ENCODE results near the gene CBLL1. TPM values are rescaled to one million over a fixed set of nuclear protein-coding genes. Genes with fewer than 3 reads are reported as not detected.
A peak's percentile ranks its signal among the peaks of the same experiment; 100 is the strongest.

Gene CBLL1
- total RNA-seq, 1 donor from 2014 or later = 18.3 TPM

GRCh38 chr7:107742678-107743566 lies 1.0 kb upstream of the CBLL1 start:
- Histone ChIP-seq H3K36me3 (ENCODE audit: control insufficient read depth in 3 of 3, insufficient read depth in 3 of 3, low read length in 3 of 3) (no peaks in the 10 kb centered on the region), H3K4me3 (ENCODE audit: low read length in 3 of 3) (peak overlapping the region; percentile 95 to 97 (median 97)), H3K27ac (ENCODE audit: low read depth, low read length) (peak overlapping the region; percentile 98), H3K9ac (ENCODE audit: low read depth in 1 of 3, low read length in 3 of 3) (peak overlapping the region; percentile 95 to 99 (median 98)), H3K9me3 (ENCODE audit: control insufficient read depth in 3 of 3, low read length in 3 of 3) (no peaks in the 10 kb centered on the region), H3K4me1 (ENCODE audit: control insufficient read depth in 3 of 3, insufficient read depth in 3 of 3, low read length in 3 of 3) (peaks cover 24 to 27% (median 26%) of the 10 kb centered on the region in 3 donors), H3K27me3 (ENCODE audit: control insufficient read depth in 3 of 3, insufficient read depth in 3 of 3, low read length in 3 of 3) (no peaks in the 10 kb centered on the region)

- no peaks in the 10 kb centered on the region for H3K27me3 ChIP-seq (ENCODE audit: control insufficient read depth in 3 of 3, insufficient read depth in 3 of 3, low read length in 3 of 3)
- H3K27ac ChIP-seq (ENCODE audit: low read depth, low read length) = peak overlapping the region; percentile 98
- no peaks in the 10 kb centered on the region for H3K9me3 ChIP-seq (ENCODE audit: control insufficient read depth in 3 of 3, low read length in 3 of 3)
- peak overlapping the region; percentile 95 to 97 (median 97) for H3K4me3 ChIP-seq (ENCODE audit: low read length in 3 of 3)
- H3K9ac ChIP-seq (ENCODE audit: low read depth in 1 of 3, low read length in 3 of 3) = peak overlapping the region; percentile 95 to 99 (median 98)
- H3K4me1 ChIP-seq (ENCODE audit: control insufficient read depth in 3 of 3, insufficient read depth in 3 of 3, low read length in 3 of 3) = peaks cover 24 to 27% (median 26%) of the 10 kb centered on the region in 3 donors
- peaks cover 0 to 2% (median 0%) of the 10 kb centered on the region in 3 donors for H3K36me3 ChIP-seq (ENCODE audit: control insufficient read depth in 3 of 3, insufficient read depth in 3 of 3, low read length in 3 of 3)
Measured at GRCh38 chr7:107744345-107744750, 406 bp downstream of the CBLL1 start.

GRCh38 chr7:107746006-107746405 lies 2.1 kb downstream of the CBLL1 start:
- H3K9ac ChIP-seq (ENCODE audit: low read depth in 1 of 3, low read length in 3 of 3) = peak overlapping the region; percentile 16 to 95 (median 44)
- peaks cover under 1 to 9% (median 6%) of the 10 kb centered on the region in 3 donors for H3K36me3 ChIP-seq (ENCODE audit: control insufficient read depth in 3 of 3, insufficient read depth in 3 of 3, low read length in 3 of 3)
- H3K4me1 ChIP-seq (ENCODE audit: control insufficient read depth in 3 of 3, insufficient read depth in 3 of 3, low read length in 3 of 3) = peaks cover 24 to 27% (median 26%) of the 10 kb centered on the region in 3 donors
- H3K27ac ChIP-seq (ENCODE audit: low read depth, low read length) = no peak overlapping the region
- H3K4me3 ChIP-seq (ENCODE audit: low read length in 3 of 3) = no peak overlapping the region
- no peaks in the 10 kb centered on the region for H3K9me3 ChIP-seq (ENCODE audit: control insufficient read depth in 3 of 3, low read length in 3 of 3)
- no peaks in the 10 kb centered on the region for H3K27me3 ChIP-seq (ENCODE audit: control insufficient read depth in 3 of 3, insufficient read depth in 3 of 3, low read length in 3 of 3)

- Histone ChIP-seq H3K4me3 (ENCODE audit: low read length in 3 of 3) (no peak overlapping the region), H3K9me3 (ENCODE audit: control insufficient read depth in 3 of 3, low read length in 3 of 3) (no peaks in the 10 kb centered on the region), H3K9ac (ENCODE audit: low read depth in 1 of 3, low read length in 3 of 3) (no peak overlapping the region), H3K27me3 (ENCODE audit: control insufficient read depth in 3 of 3, insufficient read depth in 3 of 3, low read length in 3 of 3) (no peaks in the 10 kb centered on the region), H3K36me3 (ENCODE audit: control insufficient read depth in 3 of 3, insufficient read depth in 3 of 3, low read length in 3 of 3) (peaks cover 11 to 25% (median 25%) of the 10 kb centered on the region in 3 donors), H3K4me1 (ENCODE audit: control insufficient read depth in 3 of 3, insufficient read depth in 3 of 3, low read length in 3 of 3) (peaks cover 2 to 6% (median 5%) of the 10 kb centered on the region in 3 donors), H3K27ac (ENCODE audit: low read depth, low read length) (no peak overlapping the region)
Measured at GRCh38 chr7:107751113-107751512, 7.2 kb downstream of the CBLL1 start.

- no peaks in the 10 kb centered on the region for H3K9me3 ChIP-seq (ENCODE audit: control insufficient read depth in 3 of 3, low read length in 3 of 3)
- peaks cover 24 to 56% (median 47%) of the 10 kb centered on the region in 3 donors for H3K36me3 ChIP-seq (ENCODE audit: control insufficient read depth in 3 of 3, insufficient read depth in 3 of 3, low read length in 3 of 3)
- H3K9ac ChIP-seq (ENCODE audit: low read depth in 1 of 3, low read length in 3 of 3) = no peak overlapping the region
- H3K27me3 ChIP-seq (ENCODE audit: control insufficient read depth in 3 of 3, insufficient read depth in 3 of 3, low read length in 3 of 3) = no peaks in the 10 kb centered on the region
- H3K4me3 ChIP-seq (ENCODE audit: low read length in 3 of 3) = no peak overlapping the region
- no peak overlapping the region for H3K27ac ChIP-seq (ENCODE audit: low read depth, low read length)
- no peaks in the 10 kb centered on the region for H3K4me1 ChIP-seq (ENCODE audit: control insufficient read depth in 3 of 3, insufficient read depth in 3 of 3, low read length in 3 of 3)
Measured at GRCh38 chr7:107754642-107755041, 10.7 kb downstream of the CBLL1 start.

GRCh38 chr7:107758667-107759066 lies 14.7 kb downstream of the CBLL1 start:
- H3K9me3 ChIP-seq (ENCODE audit: control insufficient read depth in 3 of 3, low read length in 3 of 3) = no peaks in the 10 kb centered on the region
- H3K4me1 ChIP-seq (ENCODE audit: control insufficient read depth in 3 of 3, insufficient read depth in 3 of 3, low read length in 3 of 3) = no peaks in the 10 kb centered on the region
- H3K36me3 ChIP-seq (ENCODE audit: control insufficient read depth in 3 of 3, insufficient read depth in 3 of 3, low read length in 3 of 3) = peaks cover 22 to 54% (median 41%) of the 10 kb centered on the region in 3 donors
- no peak overlapping the region for H3K9ac ChIP-seq (ENCODE audit: low read depth in 1 of 3, low read length in 3 of 3)
- H3K27me3 ChIP-seq (ENCODE audit: control insufficient read depth in 3 of 3, insufficient read depth in 3 of 3, low read length in 3 of 3) = no peaks in the 10 kb centered on the region
- H3K4me3 ChIP-seq (ENCODE audit: low read length in 3 of 3) = no peak overlapping the region
- H3K27ac ChIP-seq (ENCODE audit: low read depth, low read length) = no peak overlapping the region

DNA sequence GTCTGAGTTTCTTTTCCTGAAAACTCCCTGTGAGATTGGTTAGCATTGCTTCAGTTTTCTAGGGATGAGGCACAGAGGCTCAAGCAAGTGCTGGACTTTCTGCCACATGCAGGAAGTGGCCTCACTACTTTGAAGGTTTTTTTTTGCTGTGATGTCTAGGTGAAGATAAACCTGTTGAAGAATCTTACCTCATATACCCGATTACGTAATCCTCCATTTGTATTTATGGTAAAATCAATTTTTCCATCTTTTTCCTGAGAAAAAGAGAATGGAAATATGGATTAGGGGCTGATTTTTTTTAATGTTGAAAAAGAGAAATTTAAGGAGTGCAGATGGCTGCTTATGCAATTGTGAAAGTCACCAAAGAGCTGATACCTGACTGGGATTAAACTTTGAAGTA lies 23.4 kb downstream of the CBLL1 start:
- no peaks in the 10 kb centered on the region for H3K9me3 ChIP-seq (ENCODE audit: control insufficient read depth in 3 of 3, low read length in 3 of 3)
- H3K27me3 ChIP-seq (ENCODE audit: control insufficient read depth in 3 of 3, insufficient read depth in 3 of 3, low read length in 3 of 3) = no peaks in the 10 kb centered on the region
- no peak overlapping the region for H3K9ac ChIP-seq (ENCODE audit: low read depth in 1 of 3, low read length in 3 of 3)
- H3K4me3 ChIP-seq (ENCODE audit: low read length in 3 of 3) = no peak overlapping the region
- H3K36me3 ChIP-seq (ENCODE audit: control insufficient read depth in 3 of 3, insufficient read depth in 3 of 3, low read length in 3 of 3) = no peaks in the 10 kb centered on the region
- no peak overlapping the region for H3K27ac ChIP-seq (ENCODE audit: low read depth, low read length)
- H3K4me1 ChIP-seq (ENCODE audit: control insufficient read depth in 3 of 3, insufficient read depth in 3 of 3, low read length in 3 of 3) = no peaks in the 10 kb centered on the region

- H3K4me3 ChIP-seq (ENCODE audit: low read length in 3 of 3) = no peak overlapping the region
- H3K9me3 ChIP-seq (ENCODE audit: control insufficient read depth in 3 of 3, low read length in 3 of 3) = no peaks in the 10 kb centered on the region
- no peaks in the 10 kb centered on the region for H3K4me1 ChIP-seq (ENCODE audit: control insufficient read depth in 3 of 3, insufficient read depth in 3 of 3, low read length in 3 of 3)
- no peak overlapping the region for H3K9ac ChIP-seq (ENCODE audit: low read depth in 1 of 3, low read length in 3 of 3)
- H3K27me3 ChIP-seq (ENCODE audit: control insufficient read depth in 3 of 3, insufficient read depth in 3 of 3, low read length in 3 of 3) = no peaks in the 10 kb centered on the region
- H3K27ac ChIP-seq (ENCODE audit: low read depth, low read length) = no peak overlapping the region
- H3K36me3 ChIP-seq (ENCODE audit: control insufficient read depth in 3 of 3, insufficient read depth in 3 of 3, low read length in 3 of 3) = no peaks in the 10 kb centered on the region
Measured at GRCh38 chr7:107768263-107768662, 24.3 kb downstream of the CBLL1 start.

DNA sequence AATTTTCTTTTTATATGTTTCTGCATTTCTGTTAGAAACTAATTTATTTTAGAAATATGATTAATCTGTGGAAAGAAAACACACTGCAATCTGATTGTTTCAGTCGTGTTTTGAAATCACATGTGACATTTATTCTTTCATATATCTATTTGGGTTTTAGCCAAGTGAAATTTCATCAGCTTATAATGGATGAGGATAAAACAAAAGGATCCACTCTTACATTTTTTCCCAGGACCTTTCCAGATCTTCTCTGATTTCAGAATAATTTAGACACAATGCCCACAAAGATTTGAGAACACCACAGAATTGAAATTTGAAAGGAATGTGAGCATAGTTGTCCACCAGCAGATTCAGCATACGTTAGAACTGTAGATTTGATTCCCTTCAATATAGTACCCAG lies 29.1 kb downstream of the CBLL1 start:
- Histone ChIP-seq H3K27ac (ENCODE audit: low read depth, low read length) (no peak overlapping the region), H3K9me3 (ENCODE audit: control insufficient read depth in 3 of 3, low read length in 3 of 3) (no peaks in the 10 kb centered on the region), H3K4me1 (ENCODE audit: control insufficient read depth in 3 of 3, insufficient read depth in 3 of 3, low read length in 3 of 3) (no peaks in the 10 kb centered on the region), H3K9ac (ENCODE audit: low read depth in 1 of 3, low read length in 3 of 3) (no peak overlapping the region), H3K4me3 (ENCODE audit: low read length in 3 of 3) (no peak overlapping the region), H3K36me3 (ENCODE audit: control insufficient read depth in 3 of 3, insufficient read depth in 3 of 3, low read length in 3 of 3) (no peaks in the 10 kb centered on the region), H3K27me3 (ENCODE audit: control insufficient read depth in 3 of 3, insufficient read depth in 3 of 3, low read length in 3 of 3) (no peaks in the 10 kb centered on the region)

- Histone ChIP-seq H3K4me3 (ENCODE audit: low read length in 3 of 3) (no peak overlapping the region), H3K36me3 (ENCODE audit: control insufficient read depth in 3 of 3, insufficient read depth in 3 of 3, low read length in 3 of 3) (no peaks in the 10 kb centered on the region), H3K27me3 (ENCODE audit: control insufficient read depth in 3 of 3, insufficient read depth in 3 of 3, low read length in 3 of 3) (no peaks in the 10 kb centered on the region), H3K4me1 (ENCODE audit: control insufficient read depth in 3 of 3, insufficient read depth in 3 of 3, low read length in 3 of 3) (no peaks in the 10 kb centered on the region), H3K27ac (ENCODE audit: low read depth, low read length) (no peak overlapping the region), H3K9me3 (ENCODE audit: control insufficient read depth in 3 of 3, low read length in 3 of 3) (no peaks in the 10 kb centered on the region), H3K9ac (ENCODE audit: low read depth in 1 of 3, low read length in 3 of 3) (no peak overlapping the region)
Measured at GRCh38 chr7:107777702-107778101, 33.8 kb downstream of the CBLL1 start.

Data from skeletal muscle tissue (tissue), 4 donors.